ENCODE results near the gene PROCA1. TPM values are rescaled to one million over a fixed set of nuclear protein-coding genes. Genes with fewer than 3 reads are reported as not detected.

The PROCA1 gene
- total RNA-seq, 1 donor, result 0.36 TPM

DNA sequence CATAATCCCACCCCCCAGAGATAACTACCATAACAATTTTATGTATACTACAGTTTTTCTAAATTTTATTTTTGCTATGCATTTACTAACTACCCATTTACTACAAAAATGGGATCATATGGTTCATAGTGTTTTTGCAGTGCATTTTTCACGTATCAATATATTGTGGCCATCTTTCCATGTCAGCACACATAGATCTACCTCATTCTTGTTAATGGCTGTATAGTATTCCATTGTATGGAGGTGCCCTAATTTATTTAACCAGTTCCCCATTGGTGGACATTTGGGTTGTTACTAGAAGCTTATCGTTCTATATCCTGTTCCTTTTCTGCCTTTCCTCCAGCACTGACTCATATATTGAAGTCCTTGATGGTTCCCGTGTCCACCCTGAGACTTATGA is 22.7 kb downstream of the PROCA1 start:
- Histone ChIP-seq H3K27ac (ENCODE audit: low read depth, low read length) (no peak overlapping the region), H3K36me3 (ENCODE audit: insufficient read depth, low read length) (peaks cover 84% of the 10 kb centered on the region), H3K79me2 (ENCODE audit: insufficient read depth, low read length) (no peaks in the 10 kb centered on the region), H2AFZ (ENCODE audit: low read length) (no peak overlapping the region), H3K9me3 (ENCODE audit: low read depth, low read length) (no peaks in the 10 kb centered on the region), H3K27me3 (ENCODE audit: insufficient read depth, low read length) (no peaks in the 10 kb centered on the region), H4K20me1 (ENCODE audit: insufficient read depth, low read length) (peaks cover 2% of the 10 kb centered on the region), H3K4me1 (ENCODE audit: insufficient read depth, low read length) (no peaks in the 10 kb centered on the region), H3K4me2 (ENCODE audit: insufficient read depth, low read length) (no peak overlapping the region), H3K4me3 (ENCODE audit: insufficient read depth, low read length) (no peak overlapping the region)
- no peak for TF ChIP-seq CTCF (IDR thresholded peaks at IDR 0.05; ENCODE audit: extremely low read depth, low read depth, low read length)
- DNase-seq (ENCODE audit: insufficient read length, low spot score, missing footprints), result no peak

GRCh38 chr17:28688481-28688880 is 23.2 kb downstream of the PROCA1 start:
- DNase-seq (ENCODE audit: insufficient read length, low spot score, missing footprints), result no peak
- Histone ChIP-seq H2AFZ (ENCODE audit: low read length) (no peak overlapping the region), H4K20me1 (ENCODE audit: insufficient read depth, low read length) (peaks cover 2% of the 10 kb centered on the region), H3K4me2 (ENCODE audit: insufficient read depth, low read length) (no peak overlapping the region), H3K4me1 (ENCODE audit: insufficient read depth, low read length) (no peaks in the 10 kb centered on the region), H3K4me3 (ENCODE audit: insufficient read depth, low read length) (no peak overlapping the region), H3K27ac (ENCODE audit: low read depth, low read length) (no peak overlapping the region), H3K36me3 (ENCODE audit: insufficient read depth, low read length) (peaks cover 84% of the 10 kb centered on the region), H3K9me3 (ENCODE audit: low read depth, low read length) (no peaks in the 10 kb centered on the region), H3K27me3 (ENCODE audit: insufficient read depth, low read length) (no peaks in the 10 kb centered on the region), H3K79me2 (ENCODE audit: insufficient read depth, low read length) (no peaks in the 10 kb centered on the region)
- TF ChIP-seq CTCF (IDR thresholded peaks at IDR 0.05; ENCODE audit: extremely low read depth, low read depth, low read length), result no peak

DNA sequence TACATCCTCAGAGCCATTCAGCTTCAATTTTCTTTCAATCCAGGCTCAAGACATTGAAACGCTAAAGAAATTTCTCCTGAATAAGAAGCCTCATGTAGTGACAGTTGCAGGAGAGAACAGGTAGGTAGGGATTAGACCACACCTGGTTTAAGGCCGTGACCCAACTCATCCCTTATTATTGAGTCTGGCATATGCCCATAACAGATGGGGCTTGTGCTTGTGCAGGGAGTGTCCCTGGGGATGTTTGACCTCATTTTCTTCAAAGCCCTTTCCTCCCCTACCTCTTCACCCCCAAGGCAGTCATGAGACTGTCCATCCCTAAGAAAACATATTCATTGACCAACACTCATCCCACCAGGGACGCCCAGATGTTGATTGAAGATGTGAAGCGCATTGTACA is 25.4 kb downstream of the PROCA1 start:
- no peak for DNase-seq (ENCODE audit: insufficient read length, low spot score, missing footprints)
- Histone ChIP-seq H3K4me1 (ENCODE audit: insufficient read depth, low read length) (no peaks in the 10 kb centered on the region), H3K79me2 (ENCODE audit: insufficient read depth, low read length) (no peaks in the 10 kb centered on the region), H4K20me1 (ENCODE audit: insufficient read depth, low read length) (peaks cover 2% of the 10 kb centered on the region), H3K27me3 (ENCODE audit: insufficient read depth, low read length) (no peaks in the 10 kb centered on the region), H2AFZ (ENCODE audit: low read length) (no peak overlapping the region), H3K36me3 (ENCODE audit: insufficient read depth, low read length) (peaks cover 97% of the 10 kb centered on the region), H3K9me3 (ENCODE audit: low read depth, low read length) (no peaks in the 10 kb centered on the region), H3K4me3 (ENCODE audit: insufficient read depth, low read length) (no peak overlapping the region), H3K4me2 (ENCODE audit: insufficient read depth, low read length) (no peak overlapping the region), H3K27ac (ENCODE audit: low read depth, low read length) (no peak overlapping the region)
- TF ChIP-seq CTCF (IDR thresholded peaks at IDR 0.05; ENCODE audit: extremely low read depth, low read depth, low read length), result no peak

DNA sequence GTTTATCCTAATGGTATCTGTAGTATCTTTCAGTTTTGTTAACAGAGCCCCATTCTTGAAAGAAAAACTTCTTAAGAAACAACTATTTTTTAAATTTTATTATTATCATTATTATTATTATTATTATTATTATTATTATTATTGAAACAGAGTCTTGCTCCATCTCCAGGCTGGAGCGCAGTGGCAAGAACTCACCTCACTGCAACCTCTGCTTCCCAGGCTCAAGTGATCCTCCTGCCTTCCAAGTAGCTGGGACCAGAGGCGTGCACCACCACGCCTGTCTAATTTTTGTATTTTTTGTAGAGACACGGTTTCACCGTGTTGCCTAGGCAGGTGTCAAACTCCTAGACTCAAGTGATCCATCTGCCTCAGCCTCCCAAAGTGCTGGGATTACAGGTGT is 26.3 kb downstream of the PROCA1 start:
- Histone ChIP-seq H4K20me1 (ENCODE audit: insufficient read depth, low read length) (peaks cover 2% of the 10 kb centered on the region), H3K4me3 (ENCODE audit: insufficient read depth, low read length) (no peak overlapping the region), H3K9me3 (ENCODE audit: low read depth, low read length) (no peaks in the 10 kb centered on the region), H2AFZ (ENCODE audit: low read length) (no peak overlapping the region), H3K4me2 (ENCODE audit: insufficient read depth, low read length) (no peak overlapping the region), H3K27me3 (ENCODE audit: insufficient read depth, low read length) (no peaks in the 10 kb centered on the region), H3K79me2 (ENCODE audit: insufficient read depth, low read length) (no peaks in the 10 kb centered on the region), H3K27ac (ENCODE audit: low read depth, low read length) (no peak overlapping the region), H3K36me3 (ENCODE audit: insufficient read depth, low read length) (peaks cover 97% of the 10 kb centered on the region), H3K4me1 (ENCODE audit: insufficient read depth, low read length) (no peaks in the 10 kb centered on the region)
- TF ChIP-seq CTCF (IDR thresholded peaks at IDR 0.05; ENCODE audit: extremely low read depth, low read depth, low read length), result no peak
- no peak for DNase-seq (ENCODE audit: insufficient read length, low spot score, missing footprints)

Measured in osteoblast (primary cell).